Mesenchymal stem cell (in vitro differentiated cells and primary cell): ENCODE results near the gene C10orf143.

ENCODE experiments used
- DNase-seq: peaks from one replicate; pipeline ENCODE4 v3.0.0-alpha.2; 2013
- H2AFZ ChIP-seq: one replicate; pipeline ENCODE4 v1.6.1; 2013; ENCODE audit warnings: low read depth, mild to moderate bottlenecking, control low read depth, inconsistent platforms, low read length, moderate library complexity
- H2AK5ac ChIP-seq: 2 replicates; pipeline ENCODE4 v1.6.1; 2013; ENCODE audit warnings: low read length, moderate library complexity, mild to moderate bottlenecking, inconsistent platforms; ENCODE audit not compliant: severe bottlenecking
- H2BK120ac ChIP-seq: one replicate; pipeline ENCODE4 v1.6.1; 2013; ENCODE audit warnings: low read depth, mild to moderate bottlenecking, inconsistent platforms, low read length, moderate library complexity
- H2BK12ac ChIP-seq, 2 experiments: one replicate each; pipeline ENCODE4 v1.6.1; 2013; ENCODE audit warnings: inconsistent platforms in 2 of 2, low read length in 2 of 2, mild to moderate bottlenecking in 2 of 2, moderate library complexity in 2 of 2, control low read depth in 1 of 2
- H2BK15ac ChIP-seq: one replicate; pipeline ENCODE4 v1.6.1; 2013; ENCODE audit warnings: mild to moderate bottlenecking, low read depth, inconsistent platforms; ENCODE audit not compliant: poor library complexity, severe bottlenecking
- H2BK5ac ChIP-seq: 2 replicates; pipeline ENCODE4 v1.6.1; 2013; ENCODE audit warnings: low read depth, mild to moderate bottlenecking, low read length, control low read depth, inconsistent platforms; ENCODE audit not compliant: poor library complexity, severe bottlenecking
- H3K14ac ChIP-seq, 2 experiments: one replicate each; pipeline ENCODE4 v1.6.1; 2013; ENCODE audit warnings: inconsistent platforms in 2 of 2, low read length in 2 of 2, control low read depth in 1 of 2, mild to moderate bottlenecking in 1 of 2, moderate library complexity in 1 of 2
- H3K18ac ChIP-seq, 2 experiments: one replicate each; pipeline ENCODE4 v1.6.1; 2013; ENCODE audit warnings: inconsistent platforms in 2 of 2, low read length in 2 of 2, control low read depth in 1 of 2, low read depth in 1 of 2, mild to moderate bottlenecking in 1 of 2
- H3K23ac ChIP-seq, 2 experiments: one replicate each; pipeline ENCODE4 v1.6.1; 2013; ENCODE audit warnings: inconsistent platforms in 2 of 2, low read length in 2 of 2, mild to moderate bottlenecking in 2 of 2, moderate library complexity in 2 of 2, control low read depth in 1 of 2
- H3K27ac ChIP-seq: 2 replicates; pipeline ENCODE4 v1.5.1; 2013; ENCODE audit warnings: mild to moderate bottlenecking, moderate library complexity, low read length, control low read depth, inconsistent platforms; ENCODE audit not compliant: poor library complexity, severe bottlenecking
- H3K27me3 ChIP-seq, 2 experiments: 2 replicates each; pipeline versions ENCODE4 v1.6.1 to v1.7.0; 2013; ENCODE audit warnings: low read length in 2 of 2, mild to moderate bottlenecking in 2 of 2, moderate library complexity in 2 of 2, control low read depth in 1 of 2, inconsistent platforms in 1 of 2; ENCODE audit not compliant: control insufficient read depth in 1 of 2, insufficient read depth in 1 of 2
- H3K36me3 ChIP-seq, 2 experiments: 2 replicates each; pipeline versions ENCODE4 v1.6.1 to v1.7.0; 2013; ENCODE audit warnings: low read length in 2 of 2, control low read depth in 1 of 2, inconsistent platforms in 1 of 2, low read depth in 1 of 2, mild to moderate bottlenecking in 1 of 2; ENCODE audit not compliant: insufficient read depth in 2 of 2, control insufficient read depth in 1 of 2
- H3K4ac ChIP-seq, 2 experiments: one replicate each; pipeline ENCODE4 v1.6.1; 2013; ENCODE audit warnings: inconsistent platforms in 2 of 2, low read length in 2 of 2, mild to moderate bottlenecking in 2 of 2, moderate library complexity in 2 of 2, control low read depth in 1 of 2, low read depth in 1 of 2
- H3K4me1 ChIP-seq: 2 replicates; pipeline ENCODE4 v1.6.1; 2013; ENCODE audit warnings: low read depth, low read length, control low read depth; ENCODE audit not compliant: control insufficient read depth, insufficient read depth
- H3K4me2 ChIP-seq: 2 replicates; pipeline ENCODE4 v1.6.1; 2013; ENCODE audit warnings: low read length, mild to moderate bottlenecking, inconsistent platforms; ENCODE audit not compliant: poor library complexity, severe bottlenecking
- H3K4me3 ChIP-seq, 2 experiments: 2 replicates each; pipeline versions ENCODE4 v1.5.1 to v1.7.0; 2013; ENCODE audit warnings: low read length in 2 of 2, mild to moderate bottlenecking in 2 of 2, control low read depth in 1 of 2, low read depth in 1 of 2; ENCODE audit not compliant: insufficient read depth in 1 of 2
- H3K79me1 ChIP-seq: replicated peaks from 2 replicates; pipeline ENCODE4 v1.6.1; 2013; ENCODE audit warnings: mild to moderate bottlenecking, control low read depth, low read length, inconsistent platforms; ENCODE audit not compliant: poor library complexity, severe bottlenecking
- H3K9ac ChIP-seq: 2 replicates; pipeline ENCODE4 v1.7.0; 2013; ENCODE audit warnings: mild to moderate bottlenecking, low read length, moderate library complexity
- H3K9me3 ChIP-seq: 2 replicates; pipeline ENCODE4 v1.7.0; 2013; ENCODE audit warnings: mild to moderate bottlenecking, low read length; ENCODE audit not compliant: control insufficient read depth
- H4K8ac ChIP-seq: one replicate; pipeline ENCODE4 v1.6.1; 2013; ENCODE audit warnings: inconsistent platforms, mild to moderate bottlenecking, low read length, moderate library complexity
- H4K91ac ChIP-seq: one replicate; pipeline ENCODE4 v1.6.1; 2013; ENCODE audit warnings: mild to moderate bottlenecking, low read length, inconsistent platforms
- WGBS: methylation state at CpG from one replicate; pipeline ENCODE4 v1.1.7; 2013; ENCODE audit warnings: mixed read lengths; 5-methylcytosine and 5-hydroxymethylcytosine counted together

Gene C10orf143

GRCh38 chr10:130048081-130048480, 62.5 kb downstream of the C10orf143 start:
- Histone ChIP-seq H2BK5ac (no peak overlapping the region), H2AK5ac (no peak overlapping the region), H3K4ac (no peak overlapping the region), H3K23ac (no peak overlapping the region), H3K18ac (no peak overlapping the region), H3K4me2 (no peak overlapping the region), H2BK12ac (no peak overlapping the region), H3K4me3 (no peak overlapping the region), H4K8ac (no peak overlapping the region), H3K27me3 (peaks cover 0 to 10% of the 10 kb centered on the region in 2 experiments), H2BK15ac (no peak overlapping the region), H3K36me3 (no peaks in the 10 kb centered on the region), H3K4me1 (no peaks in the 10 kb centered on the region), H3K27ac (no peak overlapping the region), H2AFZ (no peak overlapping the region), H2BK120ac (no peak overlapping the region), H3K9ac (no peak overlapping the region), H3K9me3 (no peaks in the 10 kb centered on the region), H4K91ac (no peak overlapping the region), H3K14ac (no peak overlapping the region), H3K79me1 (no peaks in the 10 kb centered on the region)
- WGBS, result 78% methylated on average over 3 of the region's 3 CpGs
- no peak for DNase-seq

GRCh38 chr10:130047336-130047735, 63.3 kb downstream of the C10orf143 start:
- no peak overlapping the region for H2BK5ac ChIP-seq
- 80% methylated on average over 10 of the region's 10 CpGs for WGBS
- H2AK5ac ChIP-seq, result no peak overlapping the region
- H3K14ac ChIP-seq, result no peak overlapping the region
- H4K91ac ChIP-seq, result no peak overlapping the region
- no peak overlapping the region for H3K4me3 ChIP-seq
- no peak overlapping the region for H4K8ac ChIP-seq
- no peaks in the 10 kb centered on the region for H3K9me3 ChIP-seq
- no peak overlapping the region for H2BK12ac ChIP-seq
- H3K79me1 ChIP-seq, result no peaks in the 10 kb centered on the region
- no peak overlapping the region for H2AFZ ChIP-seq
- H3K27ac ChIP-seq, result no peak overlapping the region
- no peaks in the 10 kb centered on the region for H3K36me3 ChIP-seq
- no peaks in the 10 kb centered on the region for H3K4me1 ChIP-seq
- no peak for DNase-seq
- no peak overlapping the region for H3K18ac ChIP-seq
- H2BK15ac ChIP-seq, result no peak overlapping the region
- H3K4ac ChIP-seq, result no peak overlapping the region
- no peak overlapping the region for H3K9ac ChIP-seq
- H3K23ac ChIP-seq, result no peak overlapping the region
- H2BK120ac ChIP-seq, result no peak overlapping the region
- peaks cover 0 to 10% of the 10 kb centered on the region in 2 experiments for H3K27me3 ChIP-seq
- H3K4me2 ChIP-seq, result no peak overlapping the region

GRCh38 chr10:130046591-130046990, 64.0 kb downstream of the C10orf143 start:
- Histone ChIP-seq H2BK12ac (no peak overlapping the region), H2BK5ac (no peak overlapping the region), H3K27me3 (peaks cover 0 to 10% of the 10 kb centered on the region in 2 experiments), H3K4me1 (no peaks in the 10 kb centered on the region), H4K8ac (no peak overlapping the region), H2AK5ac (no peak overlapping the region), H3K4me3 (no peak overlapping the region), H3K4ac (no peak overlapping the region), H4K91ac (no peak overlapping the region), H3K36me3 (no peaks in the 10 kb centered on the region), H3K18ac (no peak overlapping the region), H2BK120ac (no peak overlapping the region), H3K79me1 (no peaks in the 10 kb centered on the region), H3K23ac (no peak overlapping the region), H3K27ac (no peak overlapping the region), H3K4me2 (no peak overlapping the region), H3K9me3 (no peaks in the 10 kb centered on the region), H3K9ac (no peak overlapping the region), H2AFZ (no peak overlapping the region), H3K14ac (no peak overlapping the region), H2BK15ac (no peak overlapping the region)
- DNase-seq, result no peak
- WGBS, result 60% methylated on average over 22 of the region's 22 CpGs

- Histone ChIP-seq H3K4ac (no peak overlapping the region), H2AFZ (no peak overlapping the region), H3K9ac (no peak overlapping the region), H3K4me3 (no peak overlapping the region), H2BK120ac (no peak overlapping the region), H2BK12ac (no peak overlapping the region), H3K27ac (no peak overlapping the region), H3K4me1 (no peaks in the 10 kb centered on the region), H4K8ac (no peak overlapping the region), H3K18ac (no peak overlapping the region), H3K79me1 (no peaks in the 10 kb centered on the region), H3K4me2 (no peak overlapping the region), H3K27me3 (peaks cover 0 to 10% of the 10 kb centered on the region in 2 experiments), H2BK15ac (no peak overlapping the region), H3K36me3 (no peaks in the 10 kb centered on the region), H3K9me3 (no peaks in the 10 kb centered on the region), H3K14ac (no peak overlapping the region), H4K91ac (no peak overlapping the region), H2BK5ac (no peak overlapping the region), H3K23ac (no peak overlapping the region), H2AK5ac (no peak overlapping the region)
- WGBS, result 94% methylated on average over 41 of the region's 43 CpGs
- DNase-seq, result no peak
Measured at GRCh38 chr10:130045801-130046321, 64.8 kb downstream of the C10orf143 start.
